HL-60/S4 treated with phorbol 12-myristate 13-acetate at 8.2 ng/mL for 4 days and 3 days (cell line): ENCODE results near the gene EXD3.
"Not testable (repeated sequence)": the region's sequence is repeated elsewhere in the genome, so short reads cannot be mapped to it uniquely, and the experiment has no call there.

Source experiments
- in situ Hi-C: fragments of 300-500 bp; cut with MboI; formaldehyde crosslinking; loops from 2 replicates; pipeline ENCODE4 v1.15.0; 2022; ENCODE audit warnings: low sequenced_read_pairs

EXD3 gene

GRCh38 chr9:137348769-137349470, 74.0 kb downstream of the EXD3 start:
- in situ Hi-C loops = no loop called here

- in situ Hi-C loops = no loop called here
Observed at GRCh38 chr9:137347928-137348327, 75.0 kb downstream of the EXD3 start.

GRCh38 chr9:137342482-137342881, 80.5 kb downstream of the EXD3 start:
- in situ Hi-C loops = no loop called here

GRCh38 chr9:137341227-137341626, 81.7 kb downstream of the EXD3 start:
- in situ Hi-C loops = no loop called here

GRCh38 chr9:137339908-137340462, 83.0 kb downstream of the EXD3 start:
- in situ Hi-C loops = not testable (repeated sequence)

- in situ Hi-C loops = no loop called here
Observed at GRCh38 chr9:137339045-137339907, 83.7 kb downstream of the EXD3 start.

- in situ Hi-C loops = no loop called here
Observed at GRCh38 chr9:137336735-137337134, 86.2 kb downstream of the EXD3 start.

- in situ Hi-C loops = no loop called here
Observed at GRCh38 chr9:137333016-137333671, 89.8 kb downstream of the EXD3 start.

GRCh38 chr9:137331929-137332328, 91.0 kb downstream of the EXD3 start:
- in situ Hi-C loops = no loop called here

GRCh38 chr9:137330689-137331088, 92.3 kb downstream of the EXD3 start:
- in situ Hi-C loops = no loop called here

GRCh38 chr9:137329590-137329989, 93.4 kb downstream of the EXD3 start:
- in situ Hi-C loops = not testable (repeated sequence)

- in situ Hi-C loops = not testable (repeated sequence)
Observed at GRCh38 chr9:137327641-137328550, 95.1 kb downstream of the EXD3 start.

- in situ Hi-C loops = no loop called here
Observed at GRCh38 chr9:137326445-137327065, 96.4 kb downstream of the EXD3 start.

GRCh38 chr9:137325799-137326198, 97.2 kb downstream of the EXD3 start:
- in situ Hi-C loops = no loop called here

GRCh38 chr9:137325124-137325523, 97.8 kb downstream of the EXD3 start:
- in situ Hi-C loops = no loop called here

GRCh38 chr9:137323531-137324331, 99.2 kb downstream of the EXD3 start:
- in situ Hi-C loops = no loop called here

GRCh38 chr9:137321726-137322361, 101.1 kb downstream of the EXD3 start:
- in situ Hi-C loops = no loop called here

- in situ Hi-C loops = no loop called here
Observed at GRCh38 chr9:137320555-137321384, 102.2 kb downstream of the EXD3 start.
